ENCODE data around the gene MORN5. TPM values are rescaled to one million over a fixed set of nuclear protein-coding genes. Genes with fewer than 3 reads are reported as not detected.

MORN5 gene
- polyA plus RNA-seq, 2 of the 4 experiments (the other 2 are of a cell fraction) = not detected

DNA sequence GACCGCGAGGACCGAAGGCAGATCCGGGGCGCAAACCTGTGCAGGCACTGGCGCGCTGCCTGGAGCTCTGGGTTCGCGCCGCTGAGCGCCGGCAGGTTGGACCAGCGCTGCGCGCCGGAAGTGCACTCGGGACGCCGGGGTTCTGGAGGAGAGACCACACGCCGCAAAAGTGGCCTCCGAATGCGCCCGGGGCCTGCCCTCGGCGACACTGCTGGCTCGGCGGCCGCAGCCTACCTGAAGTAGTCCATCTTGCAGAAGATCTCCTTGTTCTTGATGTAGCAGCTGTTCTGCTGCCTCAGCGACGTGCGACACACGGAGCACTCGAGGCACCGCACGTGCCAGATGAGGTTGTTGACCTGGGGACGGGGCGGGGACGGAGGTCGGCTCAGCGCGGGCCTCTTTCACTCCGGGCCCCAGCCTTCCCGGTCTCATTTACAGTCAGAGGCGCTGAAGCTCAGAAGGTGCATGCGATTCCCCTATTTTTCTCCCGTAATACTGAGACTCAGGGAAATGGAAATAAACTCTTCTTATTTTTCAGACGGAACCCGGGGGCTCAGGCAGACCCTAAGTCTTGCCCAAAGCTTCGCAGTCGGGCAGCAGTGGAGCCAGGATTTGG is 66.5 kb downstream of the MORN5 start:
- no peak overlapping the region for H3K4me3 ChIP-seq
- 72% methylated on average over 50 of the region's 51 CpGs for whole genome bisulfite sequencing (ENCODE audit: missing lambda C conversion rate)
- ATAC-seq (no peak), DNase-seq (ENCODE audit: low read depth in 1 of 2, low spot score in 1 of 2) (no peak), FAIRE-seq (no peak)
- TF ChIP-seq, protein P1, sequence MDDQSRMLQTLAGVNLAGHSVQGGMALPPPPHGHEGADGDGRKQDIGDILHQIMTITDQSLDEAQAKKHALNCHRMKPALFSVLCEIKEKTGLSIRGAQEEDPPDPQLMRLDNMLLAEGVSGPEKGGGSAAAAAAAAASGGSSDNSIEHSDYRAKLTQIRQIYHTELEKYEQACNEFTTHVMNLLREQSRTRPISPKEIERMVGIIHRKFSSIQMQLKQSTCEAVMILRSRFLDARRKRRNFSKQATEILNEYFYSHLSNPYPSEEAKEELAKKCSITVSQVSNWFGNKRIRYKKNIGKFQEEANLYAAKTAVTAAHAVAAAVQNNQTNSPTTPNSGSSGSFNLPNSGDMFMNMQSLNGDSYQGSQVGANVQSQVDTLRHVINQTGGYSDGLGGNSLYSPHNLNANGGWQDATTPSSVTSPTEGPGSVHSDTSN (IDR thresholded peaks at IDR 0.05) = no peak
- TF ChIP-seq HDAC2 (IDR thresholded peaks at IDR 0.05) (no peak), RFX5 (IDR thresholded peaks at IDR 0.05) (no peak), EHMT2 (IDR thresholded peaks at IDR 0.05; ENCODE audit: low read depth) (no peak), TFCP2L1 (CRISPR knock-in tag; IDR thresholded peaks at IDR 0.05) (no peak), NFE2L2 (conservative IDR thresholded peaks at IDR 0.05; ENCODE audit: low read length) (no peak), CBX8 (IDR thresholded peaks at IDR 0.05) (no peak), FOXS1 (CRISPR knock-in tag; IDR thresholded peaks at IDR 0.05) (no peak), TP53 (CRISPR knock-in tag; IDR thresholded peaks at IDR 0.05) (no peak), CBX2 (IDR thresholded peaks at IDR 0.05; ENCODE audit: borderline replicate concordance, low read depth) (no peak), RCOR1 (IDR thresholded peaks at IDR 0.05; ENCODE audit: low read depth, low read length) (no peak), RARB (CRISPR knock-in tag; IDR thresholded peaks at IDR 0.05) (no peak), FOSL2 (IDR thresholded peaks at IDR 0.05) (no peak), FOSL2 (CRISPR knock-in tag; IDR thresholded peaks at IDR 0.05) (no peak), MAZ (IDR thresholded peaks at IDR 0.05; ENCODE audit: borderline replicate concordance, low read depth, low read length) (no peak)
- TF ChIP-seq, protein P2, sequence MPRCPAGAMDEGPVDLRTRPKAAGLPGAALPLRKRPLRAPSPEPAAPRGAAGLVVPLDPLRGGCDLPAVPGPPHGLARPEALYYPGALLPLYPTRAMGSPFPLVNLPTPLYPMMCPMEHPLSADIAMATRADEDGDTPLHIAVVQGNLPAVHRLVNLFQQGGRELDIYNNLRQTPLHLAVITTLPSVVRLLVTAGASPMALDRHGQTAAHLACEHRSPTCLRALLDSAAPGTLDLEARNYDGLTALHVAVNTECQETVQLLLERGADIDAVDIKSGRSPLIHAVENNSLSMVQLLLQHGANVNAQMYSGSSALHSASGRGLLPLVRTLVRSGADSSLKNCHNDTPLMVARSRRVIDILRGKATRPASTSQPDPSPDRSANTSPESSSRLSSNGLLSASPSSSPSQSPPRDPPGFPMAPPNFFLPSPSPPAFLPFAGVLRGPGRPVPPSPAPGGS (IDR thresholded peaks at IDR 0.05) = no peak
- TF ChIP-seq, protein P3, sequence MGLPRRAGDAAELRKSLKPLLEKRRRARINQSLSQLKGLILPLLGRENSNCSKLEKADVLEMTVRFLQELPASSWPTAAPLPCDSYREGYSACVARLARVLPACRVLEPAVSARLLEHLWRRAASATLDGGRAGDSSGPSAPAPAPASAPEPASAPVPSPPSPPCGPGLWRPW (IDR thresholded peaks at IDR 0.05) = no peak
- no peaks in the 10 kb centered on the region for H3K9me3 ChIP-seq
- H3K4me1 ChIP-seq = peaks cover 10% of the 10 kb centered on the region; the same call in 1 of the 3 replicates
- ChIA-PET POLR2A (no interaction called here), CTCF (interaction anchor here (0.5 to 1.6 kb wide), 9 partner anchors 9 to 122 kb away, joined by 3 to 5 read pairs (median 3); no protein-coding TSS in a partner anchor)
- no peak overlapping the region for H3K4me2 ChIP-seq
- H3K27ac ChIP-seq = no peak overlapping the region

DNA sequence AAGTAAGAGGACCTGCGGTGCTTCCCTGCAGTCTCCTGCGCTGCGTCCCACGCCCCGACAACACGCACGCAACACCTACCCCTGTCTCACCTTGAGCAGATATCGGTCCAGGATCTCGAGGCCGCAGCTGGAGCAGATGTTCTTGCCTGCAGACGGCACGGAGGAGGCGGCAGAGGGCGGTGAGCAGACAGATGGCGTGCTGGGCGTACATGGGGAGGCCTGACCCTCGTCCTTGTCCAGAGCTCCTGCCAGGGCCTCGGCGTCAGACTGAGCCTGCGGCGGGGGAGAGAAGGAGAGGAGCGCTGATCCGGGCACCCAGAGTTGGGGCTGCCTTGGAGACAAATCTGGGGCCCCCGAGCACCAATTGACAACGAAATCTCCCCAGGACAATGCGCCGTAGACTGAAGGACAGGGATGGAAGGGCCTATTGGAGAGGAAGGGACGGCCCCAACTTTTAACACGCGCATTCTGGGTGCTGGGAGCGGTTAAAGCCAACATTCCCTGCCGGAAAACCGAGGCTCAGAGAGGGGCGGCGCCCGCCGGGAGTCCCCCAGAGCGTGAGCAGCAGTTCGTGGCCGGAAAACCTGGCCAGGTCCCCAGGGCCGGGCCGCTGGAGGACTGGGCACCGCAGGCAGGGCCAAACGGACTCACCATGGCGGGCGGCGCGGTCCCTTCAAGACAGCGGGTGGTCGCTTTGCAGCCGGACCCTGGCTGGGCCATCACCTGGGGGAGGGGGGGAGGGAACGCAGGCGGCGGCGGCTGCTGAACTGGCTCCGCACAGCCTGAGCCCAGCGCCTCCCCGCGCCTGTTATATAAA is 67.3 kb downstream of the MORN5 start:
- no peaks in the 10 kb centered on the region for H3K9me3 ChIP-seq
- no peak overlapping the region for H3K27ac ChIP-seq
- peak; percentile 55 to 69; a peak in 4 of 6 replicates for ATAC-seq
- TF ChIP-seq SMC3 (IDR thresholded peaks at IDR 0.05) = 0 out of 3 replicates have a peak, but pooled peaks have one; percentile 28
- no peak for TF ChIP-seq HOXA7 (CRISPR knock-in tag; IDR thresholded peaks at IDR 0.05)
- H3K4me2 ChIP-seq = peak overlapping the region; percentile 96
- DNase-seq (ENCODE audit: low read depth in 1 of 2, low spot score in 1 of 2) = no peak
- peak overlapping the region; percentile 57 for H3K4me3 ChIP-seq
- WGBS (ENCODE audit: missing lambda C conversion rate) = 40% methylated on average over 42 of the region's 59 CpGs
- ChIA-PET CTCF (interaction anchor here (0.5 to 1.6 kb wide), 8 partner anchors 27 to 123 kb away, joined by 3 to 5 read pairs (median 3); no protein-coding TSS in a partner anchor), POLR2A (no interaction called here)
- peaks cover 10% of the 10 kb centered on the region; the same call in 1 of the 3 replicates for H3K4me1 ChIP-seq
- FAIRE-seq = no peak

DNA sequence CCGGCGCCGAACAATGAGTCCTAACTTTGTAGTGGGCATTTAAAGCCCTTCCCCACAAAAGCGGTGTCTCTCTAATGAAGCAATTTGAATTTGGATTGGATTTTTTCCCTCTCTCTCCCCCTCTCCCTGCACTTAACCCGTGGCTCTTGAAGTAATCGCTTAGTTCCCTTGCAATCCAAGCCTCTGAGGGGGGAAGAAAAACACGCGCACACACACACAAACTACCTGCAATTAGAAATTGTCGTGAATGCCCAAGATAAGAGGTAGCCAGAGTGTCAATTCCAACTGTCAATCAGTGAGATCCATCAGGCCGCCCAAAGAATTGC is 67.8 kb downstream of the MORN5 start:
- no peak for TF ChIP-seq ZFP36 (IDR thresholded peaks at IDR 0.05; ENCODE audit: borderline replicate concordance, partially characterized antibody)
- no peak for TF ChIP-seq NFE2L2 (conservative IDR thresholded peaks at IDR 0.05; ENCODE audit: low read length)
- TF ChIP-seq, protein P4, sequence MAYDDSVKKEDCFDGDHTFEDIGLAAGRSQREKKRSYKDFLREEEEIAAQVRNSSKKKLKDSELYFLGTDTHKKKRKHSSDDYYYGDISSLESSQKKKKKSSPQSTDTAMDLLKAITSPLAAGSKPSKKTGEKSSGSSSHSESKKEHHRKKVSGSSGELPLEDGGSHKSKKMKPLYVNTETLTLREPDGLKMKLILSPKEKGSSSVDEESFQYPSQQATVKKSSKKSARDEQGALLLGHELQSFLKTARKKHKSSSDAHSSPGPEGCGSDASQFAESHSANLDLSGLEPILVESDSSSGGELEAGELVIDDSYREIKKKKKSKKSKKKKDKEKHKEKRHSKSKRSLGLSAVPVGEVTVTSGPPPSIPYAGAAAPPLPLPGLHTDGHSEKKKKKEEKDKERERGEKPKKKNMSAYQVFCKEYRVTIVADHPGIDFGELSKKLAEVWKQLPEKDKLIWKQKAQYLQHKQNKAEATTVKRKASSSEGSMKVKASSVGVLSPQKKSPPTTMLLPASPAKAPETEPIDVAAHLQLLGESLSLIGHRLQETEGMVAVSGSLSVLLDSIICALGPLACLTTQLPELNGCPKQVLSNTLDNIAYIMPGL (CRISPR knock-in tag; IDR thresholded peaks at IDR 0.05; ENCODE audit: borderline replicate concordance) = no peak
- TF ChIP-seq MYC (IDR thresholded peaks at IDR 0.05; ENCODE audit: borderline replicate concordance, low read length) = no peak
- no peak for TF ChIP-seq PHF8 (IDR thresholded peaks at IDR 0.05; ENCODE audit: borderline replicate concordance, low read depth)
- TF ChIP-seq SREBF2 (IDR thresholded peaks at IDR 0.05) = no peak
- TF ChIP-seq HOXA7 (CRISPR knock-in tag; IDR thresholded peaks at IDR 0.05) = no peak
- H3K9me3 ChIP-seq = no peaks in the 10 kb centered on the region
- peak overlapping the region; percentile 96 for H3K4me2 ChIP-seq
- peaks cover 10% of the 10 kb centered on the region; the same call in 1 of the 3 replicates for H3K4me1 ChIP-seq
- peak overlapping the region; percentile 57 for H3K4me3 ChIP-seq
- H3K27ac ChIP-seq = no peak overlapping the region
- WGBS (ENCODE audit: missing lambda C conversion rate) = 4% methylated on average over 10 of the region's 10 CpGs
- CTCF ChIA-PET = no interaction called here
- FAIRE-seq (no peak), DNase-seq (ENCODE audit: low read depth in 1 of 2, low spot score in 1 of 2) (no peak), ATAC-seq (peak in 1 of 2 experiments; percentile 9; a peak in 2 of 6 replicates)
- POLR2A ChIA-PET = interaction anchor here (0.6 kb wide), 1 partner anchor 89 kb away, joined by 4 read pairs; no protein-coding TSS in a partner anchor
